ENCODE data around the gene TARS3. TPM values are rescaled to one million over a fixed set of nuclear protein-coding genes. Genes with fewer than 3 reads are reported as not detected.

The TARS3 gene
- total RNA-seq, 1 experiment from 2014 or later: 3.8 TPM

- no peak for DNase-seq
- Mint-ChIP-seq H3K4me1 (ENCODE audit: low read depth, unreplicated experiment) (peaks cover 7% of the 10 kb centered on the region), H3K27ac (ENCODE audit: unreplicated experiment) (no peak overlapping the region), H3K36me3 (ENCODE audit: insufficient read depth, unreplicated experiment) (peaks cover 73% of the 10 kb centered on the region), H3K4me3 (ENCODE audit: low read depth, unreplicated experiment) (no peak overlapping the region), H3K27me3 (ENCODE audit: unreplicated experiment) (no peaks in the 10 kb centered on the region), H3K9me3 (ENCODE audit: low read depth, unreplicated experiment) (no peaks in the 10 kb centered on the region)
- TF ChIP-seq CTCF (IDR thresholded peaks at IDR 0.05; ENCODE audit: unreplicated experiment): no peak
- CTCF ChIA-PET: interaction anchor here (1.4 kb wide), 1 partner anchor 358 kb away, joined by 5 read pairs; no protein-coding TSS in a partner anchor
- no TSS peak for BruUV-seq (replicated peaks)
- intact Hi-C loops (cut with micrococcal nuclease; ENCODE audit: unreplicated experiment): no loop called here
Measured at GRCh38 chr15:101647251-101647650, 77.0 kb downstream of the TARS3 start.

GRCh38 chr15:101646672-101647071 is 77.6 kb downstream of the TARS3 start:
- no TSS peak for BruUV-seq (replicated peaks)

GRCh38 chr15:101642361-101642760 is 81.9 kb downstream of the TARS3 start:
- DNase-seq: no peak
- peaks cover 7% of the 10 kb centered on the region for H3K4me1 Mint-ChIP-seq (ENCODE audit: low read depth, unreplicated experiment)
- no peak overlapping the region for H3K4me3 Mint-ChIP-seq (ENCODE audit: low read depth, unreplicated experiment)
- no peaks in the 10 kb centered on the region for H3K27me3 Mint-ChIP-seq (ENCODE audit: unreplicated experiment)
- no peak for TF ChIP-seq CTCF (IDR thresholded peaks at IDR 0.05; ENCODE audit: unreplicated experiment)
- CTCF ChIA-PET: interaction anchor here (1.1 kb wide), 1 partner anchor 92 kb away, joined by 3 read pairs; no protein-coding TSS in a partner anchor
- intact Hi-C loops (cut with micrococcal nuclease; ENCODE audit: unreplicated experiment): loop anchor here (5.0 kb wide), 1 partner anchor 65 kb away; no protein-coding TSS in a partner anchor
- no peak overlapping the region for H3K27ac Mint-ChIP-seq (ENCODE audit: unreplicated experiment)
- H3K9me3 Mint-ChIP-seq (ENCODE audit: low read depth, unreplicated experiment): no peaks in the 10 kb centered on the region
- H3K36me3 Mint-ChIP-seq (ENCODE audit: insufficient read depth, unreplicated experiment): peaks cover 46% of the 10 kb centered on the region
- no TSS peak for BruUV-seq (replicated peaks)

More at GRCh38 chr15:101646672-101647071, 77.6 kb downstream of the TARS3 start:
- Mint-ChIP-seq H3K4me3 (ENCODE audit: low read depth, unreplicated experiment) (no peak overlapping the region), H3K4me1 (ENCODE audit: low read depth, unreplicated experiment) (peaks cover 7% of the 10 kb centered on the region), H3K27me3 (ENCODE audit: unreplicated experiment) (no peaks in the 10 kb centered on the region), H3K27ac (ENCODE audit: unreplicated experiment) (no peak overlapping the region), H3K9me3 (ENCODE audit: low read depth, unreplicated experiment) (no peaks in the 10 kb centered on the region), H3K36me3 (ENCODE audit: insufficient read depth, unreplicated experiment) (peaks cover 72% of the 10 kb centered on the region)
- intact Hi-C loops (cut with micrococcal nuclease; ENCODE audit: unreplicated experiment): no loop called here
- TF ChIP-seq CTCF (IDR thresholded peaks at IDR 0.05; ENCODE audit: unreplicated experiment): no peak
- CTCF ChIA-PET: interaction anchor here (1.4 kb wide), 1 partner anchor 358 kb away, joined by 5 read pairs; no protein-coding TSS in a partner anchor
- no peak for DNase-seq

GRCh38 chr15:101641894-101642293 is 82.4 kb downstream of the TARS3 start:
- CTCF ChIA-PET: interaction anchor here (0.6 to 1.2 kb wide), 2 partner anchors 342 to 344 kb away, joined by 3 read pairs; no protein-coding TSS in a partner anchor
- no peak overlapping the region for H3K27ac Mint-ChIP-seq (ENCODE audit: unreplicated experiment)

More at GRCh38 chr15:101641894-101642293, 82.4 kb downstream of the TARS3 start:
- intact Hi-C loops (cut with micrococcal nuclease; ENCODE audit: unreplicated experiment): loop anchor here (1.0 to 5.0 kb wide), 4 partner anchors 65 to 342 kb away; no protein-coding TSS in a partner anchor
- BruUV-seq (replicated peaks): no TSS peak
- Mint-ChIP-seq H3K27me3 (ENCODE audit: unreplicated experiment) (no peaks in the 10 kb centered on the region), H3K4me3 (ENCODE audit: low read depth, unreplicated experiment) (no peak overlapping the region), H3K9me3 (ENCODE audit: low read depth, unreplicated experiment) (no peaks in the 10 kb centered on the region), H3K4me1 (ENCODE audit: low read depth, unreplicated experiment) (peaks cover 7% of the 10 kb centered on the region), H3K36me3 (ENCODE audit: insufficient read depth, unreplicated experiment) (peaks cover 46% of the 10 kb centered on the region)
- no peak for TF ChIP-seq CTCF (IDR thresholded peaks at IDR 0.05; ENCODE audit: unreplicated experiment)
- DNase-seq: no peak

Measured in Calu3 (cell line).